GM12873 (cell line): Measurements from ENCODE around the gene HNRNPA0.

ENCODE experiments used
- TF ChIP-seq, protein P1 (sequence below): IDR thresholded peaks from 2 replicates; pipeline ENCODE4 v1.5.1; 2012; ENCODE audit warnings: low read depth, mild to moderate bottlenecking, moderate library complexity, low read length, control low read depth; ENCODE audit not compliant: insufficient read depth; ENCODE audit errors: missing control alignments

The HNRNPA0 gene

DNA sequence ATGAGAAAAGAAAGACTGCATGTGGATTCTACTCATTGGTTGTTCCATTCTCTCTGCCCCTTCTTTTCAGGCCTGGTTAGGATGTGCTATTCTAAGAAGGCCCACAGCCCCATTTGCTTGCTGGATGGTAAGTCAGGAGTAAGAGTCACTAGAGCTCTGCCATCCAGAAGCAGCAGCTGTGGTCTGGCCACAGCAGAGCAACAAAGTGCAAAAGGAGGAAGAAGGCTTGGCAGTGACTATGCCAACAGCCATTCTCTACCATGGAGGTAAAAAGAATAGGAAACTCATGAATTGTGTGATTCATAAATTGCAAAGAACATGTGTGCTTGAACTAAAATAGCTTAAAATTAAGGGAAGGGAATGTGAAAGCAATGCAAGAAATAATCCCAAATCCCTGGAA is 39.2 kb downstream of the HNRNPA0 start:
- TF ChIP-seq, protein P1, sequence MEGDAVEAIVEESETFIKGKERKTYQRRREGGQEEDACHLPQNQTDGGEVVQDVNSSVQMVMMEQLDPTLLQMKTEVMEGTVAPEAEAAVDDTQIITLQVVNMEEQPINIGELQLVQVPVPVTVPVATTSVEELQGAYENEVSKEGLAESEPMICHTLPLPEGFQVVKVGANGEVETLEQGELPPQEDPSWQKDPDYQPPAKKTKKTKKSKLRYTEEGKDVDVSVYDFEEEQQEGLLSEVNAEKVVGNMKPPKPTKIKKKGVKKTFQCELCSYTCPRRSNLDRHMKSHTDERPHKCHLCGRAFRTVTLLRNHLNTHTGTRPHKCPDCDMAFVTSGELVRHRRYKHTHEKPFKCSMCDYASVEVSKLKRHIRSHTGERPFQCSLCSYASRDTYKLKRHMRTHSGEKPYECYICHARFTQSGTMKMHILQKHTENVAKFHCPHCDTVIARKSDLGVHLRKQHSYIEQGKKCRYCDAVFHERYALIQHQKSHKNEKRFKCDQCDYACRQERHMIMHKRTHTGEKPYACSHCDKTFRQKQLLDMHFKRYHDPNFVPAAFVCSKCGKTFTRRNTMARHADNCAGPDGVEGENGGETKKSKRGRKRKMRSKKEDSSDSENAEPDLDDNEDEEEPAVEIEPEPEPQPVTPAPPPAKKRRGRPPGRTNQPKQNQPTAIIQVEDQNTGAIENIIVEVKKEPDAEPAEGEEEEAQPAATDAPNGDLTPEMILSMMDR, result no peak

DNA sequence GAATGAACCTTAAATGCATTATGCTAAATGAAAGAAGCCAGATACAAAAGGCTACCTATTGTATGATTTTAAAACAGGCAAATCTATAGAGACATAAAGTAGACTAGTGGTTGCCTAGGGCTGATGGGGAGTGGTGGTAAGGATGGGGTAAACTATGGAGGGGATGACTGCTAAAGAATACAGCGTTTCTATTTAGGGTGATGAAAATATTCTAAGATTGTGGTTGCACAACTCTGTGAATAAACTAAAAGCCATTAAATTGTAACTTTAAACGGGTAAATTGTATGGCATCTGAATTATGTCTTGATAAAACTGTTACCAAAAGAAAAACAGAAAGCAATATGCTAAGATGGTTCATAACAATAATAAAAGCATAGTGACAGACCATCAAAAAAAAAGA is 39.7 kb downstream of the HNRNPA0 start:
- TF ChIP-seq, protein P1, result no peak

DNA sequence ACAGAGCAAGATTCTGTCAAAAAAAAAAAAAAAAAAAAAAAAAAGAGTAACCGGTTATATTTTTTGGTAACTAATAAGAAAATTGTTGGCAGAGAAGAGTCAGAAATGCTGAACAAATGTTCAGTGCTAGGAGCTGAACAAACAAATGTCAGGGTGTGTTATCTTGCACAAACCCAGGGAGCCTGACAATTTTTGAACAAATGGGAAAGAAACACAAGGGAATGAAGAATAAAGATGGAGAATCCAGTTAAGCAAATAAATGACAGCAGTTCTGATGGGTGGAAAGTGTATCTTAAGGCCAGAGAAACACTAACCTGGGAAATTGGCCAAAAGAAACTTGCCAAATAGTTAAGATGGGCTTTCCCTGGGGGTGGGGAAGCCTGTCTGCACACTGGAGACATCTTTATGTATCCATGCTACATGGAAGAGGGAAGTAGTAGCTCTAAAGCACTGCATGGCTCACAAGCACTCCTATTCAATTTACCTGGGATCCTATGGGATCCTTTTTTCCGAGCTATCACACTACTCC is 42.0 kb downstream of the HNRNPA0 start:
- TF ChIP-seq, protein P1, result no peak

DNA sequence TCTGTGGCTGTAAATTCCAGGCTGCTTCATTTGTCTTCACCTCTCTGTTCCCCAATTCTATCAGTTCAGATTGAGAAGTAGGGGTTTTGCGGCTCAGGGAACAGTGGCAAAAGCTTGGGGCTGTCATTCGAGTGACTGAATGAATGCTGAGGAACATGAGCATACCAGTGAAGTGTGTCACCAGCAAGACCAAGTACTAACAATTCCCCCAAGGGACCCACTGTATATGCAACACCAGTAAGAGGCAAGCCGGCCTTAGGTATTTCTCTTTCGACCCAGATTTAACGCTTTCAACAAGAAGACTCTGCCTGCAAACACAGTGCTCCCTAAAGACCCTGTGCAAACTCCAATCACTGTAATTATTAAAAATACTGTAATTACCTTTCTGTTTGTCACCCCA is 44.1 kb downstream of the HNRNPA0 start:
- TF ChIP-seq, protein P1, result no peak

DNA sequence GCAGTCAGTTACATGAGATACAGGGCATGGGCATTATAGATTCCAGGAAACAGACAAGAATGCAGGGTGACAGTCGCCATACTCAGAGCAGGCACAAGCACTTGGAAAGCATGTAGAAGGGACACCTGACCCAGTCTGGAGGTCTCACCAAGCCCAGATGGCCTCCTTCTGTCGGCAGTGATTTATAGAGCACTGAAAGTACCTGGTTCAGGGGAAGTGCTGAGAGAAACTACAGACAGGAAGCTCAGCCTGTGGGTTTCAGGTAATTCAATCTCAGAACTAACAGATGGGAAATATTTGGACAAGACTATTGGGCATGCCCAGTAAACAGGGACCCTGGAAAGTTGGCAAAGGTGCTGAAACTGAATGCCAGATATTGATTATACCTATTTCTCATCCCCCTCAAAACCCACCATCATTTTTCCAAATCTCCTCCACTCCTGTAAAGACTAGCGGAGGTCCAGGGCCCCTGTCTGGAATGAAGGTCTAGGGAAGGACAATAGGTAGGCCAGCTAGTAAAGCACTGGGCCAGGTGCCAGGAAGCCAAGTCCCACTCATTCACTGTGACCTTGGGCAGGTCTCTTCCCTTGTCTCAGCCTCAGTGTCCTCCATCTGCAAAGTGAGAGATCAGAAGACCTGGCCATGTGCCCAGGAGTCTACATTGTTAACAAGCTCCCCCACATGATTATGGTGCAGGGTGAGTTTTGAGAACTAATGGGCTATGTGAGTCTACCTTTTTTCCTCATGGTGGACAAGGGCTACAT is 45.2 kb downstream of the HNRNPA0 start:
- TF ChIP-seq, protein P1, result no peak

DNA sequence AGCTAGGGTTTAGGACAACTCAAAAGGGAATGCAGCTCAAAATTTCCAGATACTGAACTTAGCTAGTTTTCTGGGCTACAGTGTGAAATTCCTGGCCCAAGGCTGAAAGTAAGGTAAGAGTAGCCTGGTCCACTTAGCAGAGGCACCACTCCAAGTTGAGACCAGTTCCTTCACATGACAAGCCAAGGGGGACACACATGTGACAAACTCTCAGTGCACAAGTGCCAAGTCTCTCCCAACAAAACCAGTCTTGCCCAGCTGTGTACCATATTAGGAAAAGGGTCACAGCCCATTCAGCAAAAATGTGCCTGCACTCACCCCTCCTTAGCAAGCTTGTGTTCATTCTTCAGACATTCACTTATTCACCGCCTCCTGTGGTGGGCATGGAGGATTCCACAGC is 46.1 kb downstream of the HNRNPA0 start:
- TF ChIP-seq, protein P1, result no peak

DNA sequence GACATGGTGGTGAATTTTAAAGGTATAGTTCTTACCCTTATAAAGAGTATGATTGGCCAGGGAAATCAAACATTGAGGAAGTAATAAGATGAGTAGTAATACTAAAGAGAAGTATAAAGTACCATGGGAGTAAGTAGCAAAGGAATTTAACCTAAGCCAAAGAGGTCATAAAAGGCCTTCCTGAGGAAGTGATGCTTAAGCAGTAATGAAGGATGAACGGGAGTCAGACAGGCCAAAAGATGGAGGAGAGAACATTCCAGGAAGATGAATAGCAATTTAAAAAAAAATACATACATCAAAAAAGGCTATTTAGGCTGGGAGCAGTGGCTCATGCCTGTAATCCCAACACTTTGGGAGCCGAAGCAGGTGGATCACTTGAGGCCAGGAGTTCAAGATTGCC is 47.3 kb downstream of the HNRNPA0 start:
- TF ChIP-seq, protein P1, result no peak
